Panc1 (cell line): ENCODE results near the gene DLG5.

ENCODE experiments used
- POLR2AphosphoS5 ChIP-seq: IDR thresholded peaks from 2 replicates; pipeline ENCODE4 v1.6.1; 2012; ENCODE audit warnings: mild to moderate bottlenecking, low read depth, low read length, moderate library complexity
- TCF7L2 ChIP-seq: IDR thresholded peaks from 2 replicates; pipeline ENCODE4 v1.6.1; 2011; ENCODE audit warnings: mild to moderate bottlenecking, low read depth, low read length, inconsistent platforms
- TF ChIP-seq, protein P1 (sequence below): fragments of 450-650 bp; IDR thresholded peaks from 2 replicates; pipeline ENCODE4 v1.5.1; 2017; ENCODE audit warnings: mild to moderate bottlenecking

DNA sequence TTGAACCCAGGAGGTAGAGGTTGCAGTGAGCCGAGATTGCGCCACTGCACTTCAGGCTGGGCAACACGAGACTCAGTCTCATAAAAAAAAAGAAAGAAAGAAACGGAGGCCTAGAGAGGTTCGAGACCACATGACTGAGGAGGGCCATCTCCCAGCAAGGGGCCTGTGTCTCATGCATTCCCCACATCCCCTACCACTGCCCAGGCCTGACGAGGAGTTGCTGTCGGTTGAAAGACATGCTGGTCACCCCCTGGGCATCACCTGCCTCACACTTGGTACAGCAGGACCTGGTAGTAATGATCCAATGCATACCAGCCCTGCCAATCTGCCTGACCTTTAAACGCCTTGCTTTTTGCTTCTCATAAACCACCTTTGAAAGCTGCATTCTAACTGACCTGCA is 85.9 kb downstream of the DLG5 start:
- TF ChIP-seq, protein P1, sequence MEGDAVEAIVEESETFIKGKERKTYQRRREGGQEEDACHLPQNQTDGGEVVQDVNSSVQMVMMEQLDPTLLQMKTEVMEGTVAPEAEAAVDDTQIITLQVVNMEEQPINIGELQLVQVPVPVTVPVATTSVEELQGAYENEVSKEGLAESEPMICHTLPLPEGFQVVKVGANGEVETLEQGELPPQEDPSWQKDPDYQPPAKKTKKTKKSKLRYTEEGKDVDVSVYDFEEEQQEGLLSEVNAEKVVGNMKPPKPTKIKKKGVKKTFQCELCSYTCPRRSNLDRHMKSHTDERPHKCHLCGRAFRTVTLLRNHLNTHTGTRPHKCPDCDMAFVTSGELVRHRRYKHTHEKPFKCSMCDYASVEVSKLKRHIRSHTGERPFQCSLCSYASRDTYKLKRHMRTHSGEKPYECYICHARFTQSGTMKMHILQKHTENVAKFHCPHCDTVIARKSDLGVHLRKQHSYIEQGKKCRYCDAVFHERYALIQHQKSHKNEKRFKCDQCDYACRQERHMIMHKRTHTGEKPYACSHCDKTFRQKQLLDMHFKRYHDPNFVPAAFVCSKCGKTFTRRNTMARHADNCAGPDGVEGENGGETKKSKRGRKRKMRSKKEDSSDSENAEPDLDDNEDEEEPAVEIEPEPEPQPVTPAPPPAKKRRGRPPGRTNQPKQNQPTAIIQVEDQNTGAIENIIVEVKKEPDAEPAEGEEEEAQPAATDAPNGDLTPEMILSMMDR = no peak
- TF ChIP-seq TCF7L2 = no peak
- no peak for TF ChIP-seq POLR2AphosphoS5
